Measurements from ENCODE around the gene PLK1.

- TF ChIP-seq CTCF (IDR thresholded peaks at IDR 0.05) (no peak), POLR2A (IDR thresholded peaks at IDR 0.05) (no peak), POLR2AphosphoS5 (IDR thresholded peaks at IDR 0.05; ENCODE audit: insufficient read depth in 1 of 2, low read depth in 1 of 2) (no peak)
Measured at GRCh38 chr16:23712976-23713375, 34.3 kb downstream of the PLK1 start, which contains the start of gene ERN2.

Measured in vagina (tissue), 2 donors.